Measurements from ENCODE around the gene CEMP1. TPM values are rescaled to one million over a fixed set of nuclear protein-coding genes. Genes with fewer than 3 reads are reported as not detected.

Gene CEMP1
- total RNA-seq, 2 experiments from 2014 or later, result 1.0 to 1.8 TPM

GRCh38 chr16:2520784-2521531, 10.2 kb downstream of the CEMP1 start:
- Histone ChIP-seq H3K36me3 (ENCODE audit: insufficient read depth, low read length) (peaks cover 42% of the 10 kb centered on the region), H3K4me3 (ENCODE audit: low read length) (peak overlapping the region; percentile 67), H3K27me3 (ENCODE audit: control insufficient read depth in 1 of 2, insufficient read depth in 2 of 2, low read length in 2 of 2) (no peaks in the 10 kb centered on the region), H3K27ac (ENCODE audit: low read depth in 1 of 2, low read length in 2 of 2) (peak overlapping the region; percentile 68 to 79), H3K4me1 (ENCODE audit: insufficient read depth, low read length) (peaks cover 56% of the 10 kb centered on the region), H3K9me3 (ENCODE audit: control insufficient read depth in 1 of 2, insufficient read depth in 1 of 2, low read length in 2 of 2) (no peaks in the 10 kb centered on the region)
- intact Hi-C loops (cut with DNase I, micrococcal nuclease), result loop anchor here (1.0 to 2.0 kb wide), 2 partner anchors 11 to 16 kb away; no protein-coding TSS in a partner anchor
- ChIA-PET POLR2A (interaction anchor here (0.9 to 4.0 kb wide), 12 partner anchors 11 to 530 kb away, joined by 3 to 135 read pairs (median 5); partner anchors contain the start of genes CCNF, CEMP1, ECI1 and KCTD5), CTCF (interaction anchor here (1.4 to 1.6 kb wide), 2 partner anchors 10 to 16 kb away, joined by 4 to 5 read pairs; partner anchors contain the start of genes CEMP1 and PDPK1)
- TF ChIP-seq CTCF (IDR thresholded peaks at IDR 0.05), result no peak
- peak; percentile 76 for ATAC-seq (ENCODE audit: poor library complexity)
- Mint-ChIP-seq H3K27me3 (peaks cover 6% of the 10 kb centered on the region), H3K4me3 (peak overlapping the region; percentile 98), H3K27ac (peak overlapping the region; percentile 100), H3K9me3 (no peaks in the 10 kb centered on the region), H3K4me1 (ENCODE audit: low read depth) (peaks cover 63% of the 10 kb centered on the region), H3K36me3 (ENCODE audit: low read depth) (peaks cover 75% of the 10 kb centered on the region)
- DNase-seq, result peak in 13 of 14 experiments; percentile 50 to 94 (median 63)

- Mint-ChIP-seq H3K9me3 (no peaks in the 10 kb centered on the region), H3K4me1 (ENCODE audit: low read depth) (peaks cover 71% of the 10 kb centered on the region), H3K36me3 (ENCODE audit: low read depth) (peaks cover 80% of the 10 kb centered on the region), H3K27ac (peak within 1 kb of the TSS; percentile 100), H3K4me3 (peak within 1 kb of the TSS; percentile 98), H3K27me3 (peaks cover 6% of the 10 kb centered on the region)
- H3K27ac ChIP-seq (ENCODE audit: low read depth in 1 of 2, low read length in 2 of 2), result peak within 1 kb of the TSS; percentile 68 to 79
- intact Hi-C loops (cut with DNase I, micrococcal nuclease), result loop anchor here (1.0 to 2.0 kb wide), 2 partner anchors 12 to 17 kb away; no protein-coding TSS in a partner anchor
- DNase-seq (peak; percentile 80 to 97 (median 88)), ATAC-seq (ENCODE audit: poor library complexity) (peak; percentile 69)
- no peak for TF ChIP-seq CTCF (IDR thresholded peaks at IDR 0.05)
- no peaks in the 10 kb centered on the region for H3K9me3 ChIP-seq (ENCODE audit: control insufficient read depth in 1 of 2, insufficient read depth in 1 of 2, low read length in 2 of 2)
- H3K4me1 ChIP-seq (ENCODE audit: insufficient read depth, low read length), result peaks cover 63% of the 10 kb centered on the region
- H3K36me3 ChIP-seq (ENCODE audit: insufficient read depth, low read length), result peaks cover 40% of the 10 kb centered on the region
- no peaks in the 10 kb centered on the region for H3K27me3 ChIP-seq (ENCODE audit: control insufficient read depth in 1 of 2, insufficient read depth in 2 of 2, low read length in 2 of 2)
- H3K4me3 ChIP-seq (ENCODE audit: low read length), result peak within 1 kb of the TSS; percentile 67
- ChIA-PET POLR2A (interaction anchor here (0.5 to 4.0 kb wide), 16 partner anchors 12 to 693 kb away, joined by 3 to 135 read pairs (median 4); partner anchors contain the start of genes CCNF, CEMP1, ECI1 and KCTD5), CTCF (interaction anchor here (0.6 to 1.6 kb wide), 3 partner anchors 11 to 180 kb away, joined by 3 to 5 read pairs (median 4); partner anchors contain the start of genes ABCA3, CEMP1 and PDPK1)
These were observed 11.0 kb downstream of the CEMP1 start, which contains the start of gene AMDHD2 for GRCh38 chr16:2520097-2520783. AMDHD2 (plus strand) TSS chr16:2520371; CDS start chr16:2520459, 88 bp downstream.

- no peak for ATAC-seq (ENCODE audit: poor library complexity)
- peak in 1 of 14 experiments; percentile 56 for DNase-seq
- Mint-ChIP-seq H3K27me3 (peaks cover 6% of the 10 kb centered on the region), H3K4me3 (peak overlapping the region; percentile 90), H3K27ac (peak overlapping the region; percentile 100), H3K36me3 (ENCODE audit: low read depth) (peaks cover 81% of the 10 kb centered on the region), H3K9me3 (no peaks in the 10 kb centered on the region), H3K4me1 (ENCODE audit: low read depth) (peaks cover 76% of the 10 kb centered on the region)
- ChIA-PET POLR2A (interaction anchor here (0.5 to 4.0 kb wide), 13 partner anchors 12 to 692 kb away, joined by 3 to 135 read pairs (median 4); partner anchors contain the start of genes CCNF, CEMP1, ECI1 and KCTD5), CTCF (interaction anchor here (0.6 to 1.6 kb wide), 3 partner anchors 11 to 179 kb away, joined by 3 to 5 read pairs (median 4); partner anchors contain the start of genes ABCA3, CEMP1 and PDPK1)
- Histone ChIP-seq H3K4me3 (ENCODE audit: low read length) (peak overlapping the region; percentile 22), H3K27me3 (ENCODE audit: control insufficient read depth in 1 of 2, insufficient read depth in 2 of 2, low read length in 2 of 2) (no peaks in the 10 kb centered on the region), H3K4me1 (ENCODE audit: insufficient read depth, low read length) (peaks cover 69% of the 10 kb centered on the region), H3K27ac (ENCODE audit: low read depth in 1 of 2, low read length in 2 of 2) (peak overlapping the region; percentile 44 to 59), H3K9me3 (ENCODE audit: control insufficient read depth in 1 of 2, insufficient read depth in 1 of 2, low read length in 2 of 2) (no peaks in the 10 kb centered on the region), H3K36me3 (ENCODE audit: insufficient read depth, low read length) (peaks cover 35% of the 10 kb centered on the region)
- intact Hi-C loops (cut with DNase I, micrococcal nuclease), result loop anchor here (1.0 to 2.0 kb wide), 2 partner anchors 13 to 17 kb away; no protein-coding TSS in a partner anchor
- TF ChIP-seq CTCF (IDR thresholded peaks at IDR 0.05), result no peak
These were observed 11.5 kb downstream of the CEMP1 start for GRCh38 chr16:2519711-2520080.
